ENCODE data around the gene WSB1.

The WSB1 gene

GRCh38 chr17:27348196-27348595 is 54.3 kb downstream of the WSB1 start:
- H3K36me3 Mint-ChIP-seq: no peaks in the 10 kb centered on the region
- no peak overlapping the region for H3K4me3 Mint-ChIP-seq
- H3K9me3 Mint-ChIP-seq (ENCODE audit: low read depth): no peaks in the 10 kb centered on the region
- H3K4me1 Mint-ChIP-seq (ENCODE audit: low read depth): peaks cover 17% of the 10 kb centered on the region
- no peak overlapping the region for H3K27ac Mint-ChIP-seq
- H3K27me3 Mint-ChIP-seq: peaks cover 6% of the 10 kb centered on the region

- H3K4me3 Mint-ChIP-seq: no peak overlapping the region
- no peak overlapping the region for H3K27ac Mint-ChIP-seq
- peaks cover 23% of the 10 kb centered on the region for H3K4me1 Mint-ChIP-seq (ENCODE audit: low read depth)
- no peaks in the 10 kb centered on the region for H3K36me3 Mint-ChIP-seq
- H3K9me3 Mint-ChIP-seq (ENCODE audit: low read depth): no peaks in the 10 kb centered on the region
- no peaks in the 10 kb centered on the region for H3K27me3 Mint-ChIP-seq
Observed at GRCh38 chr17:27349540-27350021, 55.7 kb downstream of the WSB1 start.

- Mint-ChIP-seq H3K27ac (peak overlapping the region; percentile 54), H3K9me3 (ENCODE audit: low read depth) (no peaks in the 10 kb centered on the region), H3K4me3 (peak overlapping the region; percentile 85)
Observed at GRCh38 chr17:27351759-27352158, 57.8 kb downstream of the WSB1 start.

GRCh38 chr17:27352448-27353032 is 58.6 kb downstream of the WSB1 start:
- H3K27ac Mint-ChIP-seq: peak overlapping the region; percentile 91
- no peaks in the 10 kb centered on the region for H3K36me3 Mint-ChIP-seq
- H3K9me3 Mint-ChIP-seq (ENCODE audit: low read depth): no peaks in the 10 kb centered on the region
- peaks cover 25% of the 10 kb centered on the region for H3K4me1 Mint-ChIP-seq (ENCODE audit: low read depth)
- peak overlapping the region; percentile 85 for H3K4me3 Mint-ChIP-seq
- no peaks in the 10 kb centered on the region for H3K27me3 Mint-ChIP-seq

More at GRCh38 chr17:27351759-27352158, 57.8 kb downstream of the WSB1 start:
- Mint-ChIP-seq H3K4me1 (ENCODE audit: low read depth) (peaks cover 25% of the 10 kb centered on the region), H3K27me3 (no peaks in the 10 kb centered on the region), H3K36me3 (no peaks in the 10 kb centered on the region)

GRCh38 chr17:27353033-27353460 is 59.1 kb downstream of the WSB1 start:
- Mint-ChIP-seq H3K27me3 (no peaks in the 10 kb centered on the region), H3K36me3 (no peaks in the 10 kb centered on the region), H3K9me3 (ENCODE audit: low read depth) (no peaks in the 10 kb centered on the region), H3K27ac (peak overlapping the region; percentile 91), H3K4me3 (peak overlapping the region; percentile 85), H3K4me1 (ENCODE audit: low read depth) (peaks cover 24% of the 10 kb centered on the region)

- H3K4me1 Mint-ChIP-seq (ENCODE audit: low read depth): peaks cover 19% of the 10 kb centered on the region
- peak overlapping the region; percentile 85 for H3K4me3 Mint-ChIP-seq
- no peaks in the 10 kb centered on the region for H3K27me3 Mint-ChIP-seq
- H3K36me3 Mint-ChIP-seq: no peaks in the 10 kb centered on the region
- H3K9me3 Mint-ChIP-seq (ENCODE audit: low read depth): no peaks in the 10 kb centered on the region
- peak overlapping the region; percentile 91 for H3K27ac Mint-ChIP-seq
Observed at GRCh38 chr17:27353461-27354050, 59.6 kb downstream of the WSB1 start.

GRCh38 chr17:27354051-27354490 is 60.2 kb downstream of the WSB1 start:
- Mint-ChIP-seq H3K9me3 (ENCODE audit: low read depth) (no peaks in the 10 kb centered on the region), H3K4me1 (ENCODE audit: low read depth) (peaks cover 18% of the 10 kb centered on the region), H3K36me3 (no peaks in the 10 kb centered on the region), H3K27ac (peak overlapping the region; percentile 70), H3K27me3 (no peaks in the 10 kb centered on the region), H3K4me3 (peak overlapping the region; percentile 85)

- Mint-ChIP-seq H3K4me1 (ENCODE audit: low read depth) (peaks cover 18% of the 10 kb centered on the region), H3K9me3 (ENCODE audit: low read depth) (no peaks in the 10 kb centered on the region), H3K4me3 (peak overlapping the region; percentile 85), H3K27ac (peak overlapping the region; percentile 70), H3K27me3 (no peaks in the 10 kb centered on the region), H3K36me3 (no peaks in the 10 kb centered on the region)
Observed at GRCh38 chr17:27354491-27355081, 60.7 kb downstream of the WSB1 start.

GRCh38 chr17:27355419-27355818 is 61.5 kb downstream of the WSB1 start:
- Mint-ChIP-seq H3K9me3 (ENCODE audit: low read depth) (no peaks in the 10 kb centered on the region), H3K4me3 (no peak overlapping the region), H3K36me3 (no peaks in the 10 kb centered on the region), H3K4me1 (ENCODE audit: low read depth) (peaks cover 18% of the 10 kb centered on the region), H3K27ac (no peak overlapping the region), H3K27me3 (no peaks in the 10 kb centered on the region)

- H3K36me3 Mint-ChIP-seq: no peaks in the 10 kb centered on the region
- peaks cover 18% of the 10 kb centered on the region for H3K4me1 Mint-ChIP-seq (ENCODE audit: low read depth)
- H3K27ac Mint-ChIP-seq: no peak overlapping the region
- no peaks in the 10 kb centered on the region for H3K27me3 Mint-ChIP-seq
- H3K9me3 Mint-ChIP-seq (ENCODE audit: low read depth): no peaks in the 10 kb centered on the region
- no peak overlapping the region for H3K4me3 Mint-ChIP-seq
Observed at GRCh38 chr17:27356091-27356705, 62.3 kb downstream of the WSB1 start.

- H3K4me3 Mint-ChIP-seq: no peak overlapping the region
- no peaks in the 10 kb centered on the region for H3K36me3 Mint-ChIP-seq
- peaks cover 15% of the 10 kb centered on the region for H3K4me1 Mint-ChIP-seq (ENCODE audit: low read depth)
- H3K9me3 Mint-ChIP-seq (ENCODE audit: low read depth): no peaks in the 10 kb centered on the region
- no peaks in the 10 kb centered on the region for H3K27me3 Mint-ChIP-seq
- no peak overlapping the region for H3K27ac Mint-ChIP-seq
Observed at GRCh38 chr17:27357236-27357635, 63.3 kb downstream of the WSB1 start.

- H3K9me3 Mint-ChIP-seq (ENCODE audit: low read depth): no peaks in the 10 kb centered on the region
- H3K4me1 Mint-ChIP-seq (ENCODE audit: low read depth): no peaks in the 10 kb centered on the region
- no peak overlapping the region for H3K4me3 Mint-ChIP-seq
- H3K27ac Mint-ChIP-seq: peak overlapping the region; percentile 38
- H3K27me3 Mint-ChIP-seq: no peaks in the 10 kb centered on the region
- no peaks in the 10 kb centered on the region for H3K36me3 Mint-ChIP-seq
Observed at GRCh38 chr17:27360507-27360906, 66.6 kb downstream of the WSB1 start.

- Mint-ChIP-seq H3K36me3 (no peaks in the 10 kb centered on the region), H3K27ac (no peak overlapping the region), H3K4me3 (no peak overlapping the region), H3K4me1 (ENCODE audit: low read depth) (no peaks in the 10 kb centered on the region), H3K9me3 (ENCODE audit: low read depth) (no peaks in the 10 kb centered on the region), H3K27me3 (no peaks in the 10 kb centered on the region)
Observed at GRCh38 chr17:27361695-27362094, 67.8 kb downstream of the WSB1 start.

- no peak overlapping the region for H3K27ac Mint-ChIP-seq
- no peaks in the 10 kb centered on the region for H3K4me1 Mint-ChIP-seq (ENCODE audit: low read depth)
- no peaks in the 10 kb centered on the region for H3K27me3 Mint-ChIP-seq
- no peak overlapping the region for H3K4me3 Mint-ChIP-seq
- H3K36me3 Mint-ChIP-seq: no peaks in the 10 kb centered on the region
- H3K9me3 Mint-ChIP-seq (ENCODE audit: low read depth): no peaks in the 10 kb centered on the region
Observed at GRCh38 chr17:27362503-27362902, 68.6 kb downstream of the WSB1 start.

- Mint-ChIP-seq H3K27ac (no peak overlapping the region), H3K27me3 (no peaks in the 10 kb centered on the region), H3K36me3 (no peaks in the 10 kb centered on the region), H3K4me3 (no peak overlapping the region), H3K9me3 (ENCODE audit: low read depth) (no peaks in the 10 kb centered on the region), H3K4me1 (ENCODE audit: low read depth) (no peaks in the 10 kb centered on the region)
Observed at GRCh38 chr17:27362909-27363308, 69.0 kb downstream of the WSB1 start.
